Measurements from ENCODE around the gene STX19.

Gene STX19, protein sequence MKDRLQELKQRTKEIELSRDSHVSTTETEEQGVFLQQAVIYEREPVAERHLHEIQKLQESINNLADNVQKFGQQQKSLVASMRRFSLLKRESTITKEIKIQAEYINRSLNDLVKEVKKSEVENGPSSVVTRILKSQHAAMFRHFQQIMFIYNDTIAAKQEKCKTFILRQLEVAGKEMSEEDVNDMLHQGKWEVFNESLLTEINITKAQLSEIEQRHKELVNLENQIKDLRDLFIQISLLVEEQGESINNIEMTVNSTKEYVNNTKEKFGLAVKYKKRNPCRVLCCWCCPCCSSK

DNA sequence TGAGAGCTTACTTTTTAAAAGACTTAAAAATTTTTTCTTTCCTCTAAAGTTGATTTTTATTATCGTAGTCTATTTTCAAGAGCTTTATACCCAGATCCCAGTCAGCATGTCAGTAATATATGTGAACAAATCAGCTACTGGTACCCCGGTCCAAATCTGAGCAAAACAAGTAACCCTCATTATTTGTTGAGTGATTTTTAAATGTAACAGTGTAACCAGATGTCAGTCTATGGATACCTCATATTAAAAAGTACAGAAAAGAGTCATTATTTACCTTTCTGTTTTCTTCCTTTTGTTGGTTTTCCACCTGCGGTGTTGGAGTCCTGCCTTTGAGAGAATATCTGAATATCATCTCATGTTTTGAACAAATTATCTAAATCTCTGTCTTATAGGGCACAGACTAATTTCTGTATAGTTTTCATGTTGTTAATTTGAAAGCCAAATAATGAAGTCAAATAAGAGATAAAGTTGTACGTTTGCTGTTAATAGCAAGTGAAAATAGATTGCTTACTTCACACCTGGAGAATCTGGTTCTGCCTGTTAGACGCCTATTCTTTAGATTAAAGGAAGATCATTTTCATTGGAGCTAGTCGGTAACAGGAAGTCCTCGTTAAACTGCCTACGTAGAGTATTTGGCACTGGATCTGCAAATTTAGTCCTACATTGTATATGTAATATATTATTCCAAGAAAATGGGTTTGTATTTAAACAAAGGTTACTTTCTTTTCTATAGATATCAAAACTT lies at the start of gene STX19:
Gene STX19, minus strand, starts transcription at position 505 of the 745 bp plus-strand sequence. CDS start 13,328 bp downstream, outside the sequence.
- FAIRE-seq: no peak
- DNase-seq (ENCODE audit: insufficient read length, low spot score): no peak

DNA sequence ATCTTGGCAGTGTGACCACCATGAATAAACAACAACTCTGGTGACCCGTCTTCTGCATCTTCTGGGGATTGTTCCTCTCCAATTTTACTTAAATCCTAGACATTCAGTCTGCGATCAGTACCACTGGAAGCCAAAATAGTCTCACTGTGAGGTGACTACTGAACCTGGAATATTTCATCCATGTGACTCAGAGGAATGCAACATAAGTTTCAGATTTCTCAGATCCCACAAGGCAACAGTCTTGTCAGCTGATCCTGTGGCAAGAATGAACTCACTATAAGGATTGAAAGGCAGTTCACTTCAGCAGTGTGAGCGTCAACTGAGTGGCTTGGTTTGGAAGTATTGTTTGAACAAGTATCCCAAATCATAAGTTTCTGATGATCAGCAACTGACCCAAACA lies 47.7 kb upstream of the STX19 start:
- TF ChIP-seq, protein P1, sequence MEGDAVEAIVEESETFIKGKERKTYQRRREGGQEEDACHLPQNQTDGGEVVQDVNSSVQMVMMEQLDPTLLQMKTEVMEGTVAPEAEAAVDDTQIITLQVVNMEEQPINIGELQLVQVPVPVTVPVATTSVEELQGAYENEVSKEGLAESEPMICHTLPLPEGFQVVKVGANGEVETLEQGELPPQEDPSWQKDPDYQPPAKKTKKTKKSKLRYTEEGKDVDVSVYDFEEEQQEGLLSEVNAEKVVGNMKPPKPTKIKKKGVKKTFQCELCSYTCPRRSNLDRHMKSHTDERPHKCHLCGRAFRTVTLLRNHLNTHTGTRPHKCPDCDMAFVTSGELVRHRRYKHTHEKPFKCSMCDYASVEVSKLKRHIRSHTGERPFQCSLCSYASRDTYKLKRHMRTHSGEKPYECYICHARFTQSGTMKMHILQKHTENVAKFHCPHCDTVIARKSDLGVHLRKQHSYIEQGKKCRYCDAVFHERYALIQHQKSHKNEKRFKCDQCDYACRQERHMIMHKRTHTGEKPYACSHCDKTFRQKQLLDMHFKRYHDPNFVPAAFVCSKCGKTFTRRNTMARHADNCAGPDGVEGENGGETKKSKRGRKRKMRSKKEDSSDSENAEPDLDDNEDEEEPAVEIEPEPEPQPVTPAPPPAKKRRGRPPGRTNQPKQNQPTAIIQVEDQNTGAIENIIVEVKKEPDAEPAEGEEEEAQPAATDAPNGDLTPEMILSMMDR (IDR thresholded peaks at IDR 0.05; ENCODE audit: insufficient read depth, missing control alignments): no peak
- DNase-seq (ENCODE audit: insufficient read length, low spot score): no peak
- no peak for FAIRE-seq

More for the DNA sequence above, at the start of gene STX19:
- TF ChIP-seq, protein P1 (IDR thresholded peaks at IDR 0.05; ENCODE audit: insufficient read depth, missing control alignments): no peak

DNA sequence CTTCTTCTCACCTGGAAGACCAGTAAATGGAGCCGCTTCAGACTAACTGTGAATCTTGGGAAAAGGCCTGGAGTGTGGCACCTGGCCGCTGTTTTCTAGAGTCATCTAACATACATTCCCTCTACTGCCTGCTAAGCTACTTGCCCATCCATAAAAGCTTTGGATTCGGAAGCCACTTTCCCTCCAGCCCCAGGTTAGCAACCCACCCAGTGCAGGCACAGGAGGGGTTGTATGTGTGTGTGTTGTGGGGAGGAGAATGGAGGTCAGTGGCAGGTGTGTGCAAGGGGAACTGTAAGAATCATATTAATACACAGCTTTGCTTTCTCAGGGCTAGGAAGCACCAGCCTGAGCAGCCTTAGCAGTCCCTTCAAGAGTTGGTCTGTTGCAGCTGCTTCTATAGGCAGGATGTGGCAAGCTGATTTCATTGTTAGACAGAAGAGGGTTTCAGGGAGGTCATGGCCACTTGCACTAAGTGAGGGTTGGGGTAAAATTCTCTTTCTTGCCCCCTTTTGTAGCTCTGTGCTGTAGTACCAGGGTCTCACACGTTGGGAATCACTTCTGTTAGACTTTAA lies 43.4 kb upstream of the STX19 start:
- FAIRE-seq (no peak), DNase-seq (ENCODE audit: insufficient read length, low spot score) (no peak)
- TF ChIP-seq, protein P1 (IDR thresholded peaks at IDR 0.05; ENCODE audit: insufficient read depth, missing control alignments): no peak

DNA sequence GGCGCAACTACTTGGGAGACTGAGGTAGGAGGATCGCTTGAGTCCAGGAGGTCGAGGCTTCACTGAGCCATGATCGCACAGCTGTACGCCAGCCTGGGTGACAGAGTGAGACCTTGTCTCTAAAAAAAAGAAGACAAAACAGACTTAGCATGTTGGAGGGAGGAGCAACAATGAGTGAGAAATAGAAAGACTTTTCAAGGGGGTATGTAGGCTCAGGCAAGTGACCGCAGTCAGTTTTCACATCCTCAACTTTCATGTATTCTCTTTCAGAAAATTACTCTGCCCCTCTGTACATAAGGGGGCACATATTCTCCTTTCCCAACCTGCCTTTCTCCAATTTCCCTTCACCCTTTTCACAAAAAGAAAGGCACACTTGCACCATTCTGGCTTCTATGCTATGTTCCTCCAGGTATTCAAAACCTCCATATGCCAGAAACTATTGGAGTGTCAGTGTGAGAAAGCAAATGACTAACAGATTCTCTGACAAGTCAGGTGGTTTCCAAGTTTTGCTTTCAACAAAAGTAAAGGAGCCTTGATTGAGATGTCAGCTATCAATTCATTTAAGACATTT lies 42.0 kb upstream of the STX19 start:
- no peak for FAIRE-seq
- TF ChIP-seq, protein P1 (IDR thresholded peaks at IDR 0.05; ENCODE audit: insufficient read depth, missing control alignments): no peak

DNA sequence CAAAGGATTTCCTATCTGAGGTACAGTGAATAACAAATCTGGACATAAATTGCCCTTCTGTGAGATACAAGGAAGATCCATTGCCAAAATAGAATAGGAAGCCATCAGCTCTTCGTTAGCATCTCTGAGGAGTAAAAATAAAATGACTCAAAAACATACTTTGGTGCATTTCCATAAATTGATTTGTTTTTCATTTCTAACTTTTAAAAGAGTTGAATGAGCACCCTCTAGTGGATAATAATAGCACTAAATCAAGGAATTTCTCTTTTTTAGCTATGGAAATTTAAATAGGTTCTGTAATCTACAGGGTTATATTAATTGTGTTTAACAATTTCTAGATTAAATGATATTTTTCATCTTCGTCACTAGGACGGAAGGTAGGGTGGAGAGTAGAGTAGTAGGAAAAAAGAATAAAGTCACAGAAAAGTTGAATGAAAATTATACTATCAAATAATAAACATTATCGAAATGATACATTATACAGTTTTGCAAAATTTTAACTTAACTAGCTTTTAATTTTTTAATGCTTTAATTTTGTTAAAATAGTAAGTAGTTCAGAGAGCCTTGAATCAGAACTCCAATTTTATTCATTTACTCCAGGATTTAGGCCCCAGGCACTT lies 40.9 kb upstream of the STX19 start:
- no peak for DNase-seq (ENCODE audit: insufficient read length, low spot score)
- TF ChIP-seq, protein P1 (IDR thresholded peaks at IDR 0.05; ENCODE audit: insufficient read depth, missing control alignments): peak; percentile 59
- no peak for FAIRE-seq

More for the DNA sequence above, 42.0 kb upstream of the STX19 start:
- DNase-seq (ENCODE audit: insufficient read length, low spot score): no peak

DNA sequence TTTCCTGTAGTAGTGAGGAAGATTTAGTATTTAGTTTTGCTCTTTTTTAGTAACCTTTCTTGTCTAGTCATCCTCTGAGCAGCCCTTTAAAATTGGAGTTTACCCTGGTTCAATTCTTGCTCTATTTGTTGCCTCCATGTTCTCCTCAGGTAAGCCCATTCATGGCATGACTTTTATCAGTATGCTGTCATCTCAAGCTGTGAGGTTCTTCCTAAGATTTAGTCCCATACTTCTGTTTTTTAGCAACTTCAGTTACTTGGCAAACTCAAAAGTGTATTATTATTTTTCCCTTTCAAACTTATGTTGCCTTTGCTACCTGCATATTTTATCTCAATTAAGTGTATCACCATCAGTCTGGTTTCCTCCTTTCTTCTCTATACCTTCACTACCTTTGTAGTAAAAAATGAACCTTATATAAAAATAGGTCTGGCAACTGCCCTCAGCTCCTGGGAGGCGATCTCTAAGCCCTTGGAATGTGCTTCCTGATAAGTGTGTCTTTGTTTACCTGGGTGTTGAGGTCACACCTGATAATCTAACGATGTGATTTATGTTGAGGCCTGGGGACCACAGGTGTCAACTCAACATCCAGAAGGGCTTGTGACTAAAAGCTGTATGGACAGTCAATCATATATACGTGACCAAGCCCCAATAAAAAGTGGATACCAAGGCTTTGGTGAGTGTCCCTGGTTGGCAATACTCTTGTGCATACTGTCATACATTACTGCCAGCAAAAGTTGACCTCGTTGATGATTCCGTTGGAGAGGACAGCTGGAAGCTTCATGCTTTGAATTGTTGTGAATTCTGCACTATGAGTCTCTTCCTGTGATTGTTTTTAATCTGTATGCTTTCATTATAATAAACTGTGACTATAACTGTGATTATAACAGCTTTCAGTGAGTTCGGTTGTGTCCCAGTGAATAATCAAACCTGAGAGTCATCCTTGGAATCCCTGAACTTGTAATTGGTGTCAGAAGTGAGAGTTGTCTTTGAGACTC lies 38.4 kb upstream of the STX19 start:
- no peak for FAIRE-seq
- TF ChIP-seq, protein P1 (IDR thresholded peaks at IDR 0.05; ENCODE audit: insufficient read depth, missing control alignments): no peak
- no peak for DNase-seq (ENCODE audit: insufficient read length, low spot score)
